ENCODE measurements around the gene KSR1.

GRCh38 chr17:27547301-27547683 is 91.0 kb downstream of the KSR1 start:
- TF ChIP-seq NFIC (IDR thresholded peaks at IDR 0.05) (no peak), TCF12 (IDR thresholded peaks at IDR 0.05; ENCODE audit: low read depth) (no peak), RAD21 (IDR thresholded peaks at IDR 0.05; ENCODE audit: low read depth) (no peak), REST (IDR thresholded peaks at IDR 0.05; ENCODE audit: low read depth) (no peak), EGR1 (IDR thresholded peaks at IDR 0.05) (no peak), EP300 (IDR thresholded peaks at IDR 0.05; ENCODE audit: borderline replicate concordance) (no peak), TAF1 (IDR thresholded peaks at IDR 0.05; ENCODE audit: low read depth) (no peak), TEAD4 (IDR thresholded peaks at IDR 0.05) (no peak), CREB1 (IDR thresholded peaks at IDR 0.05; ENCODE audit: low read depth) (no peak), CEBPB (IDR thresholded peaks at IDR 0.05) (no peak), MAX (IDR thresholded peaks at IDR 0.05) (no peak), YY1 (IDR thresholded peaks at IDR 0.05; ENCODE audit: low read depth) (no peak), ZBTB7A (IDR thresholded peaks at IDR 0.05; ENCODE audit: low read depth) (no peak), USF1 (IDR thresholded peaks at IDR 0.05) (no peak)
